ENCODE measurements around the gene CYS1.
"Not testable (repeated sequence)": the region's sequence is repeated elsewhere in the genome, so short reads cannot be mapped to it uniquely, and the experiment has no call there.

Gene CYS1

DNA sequence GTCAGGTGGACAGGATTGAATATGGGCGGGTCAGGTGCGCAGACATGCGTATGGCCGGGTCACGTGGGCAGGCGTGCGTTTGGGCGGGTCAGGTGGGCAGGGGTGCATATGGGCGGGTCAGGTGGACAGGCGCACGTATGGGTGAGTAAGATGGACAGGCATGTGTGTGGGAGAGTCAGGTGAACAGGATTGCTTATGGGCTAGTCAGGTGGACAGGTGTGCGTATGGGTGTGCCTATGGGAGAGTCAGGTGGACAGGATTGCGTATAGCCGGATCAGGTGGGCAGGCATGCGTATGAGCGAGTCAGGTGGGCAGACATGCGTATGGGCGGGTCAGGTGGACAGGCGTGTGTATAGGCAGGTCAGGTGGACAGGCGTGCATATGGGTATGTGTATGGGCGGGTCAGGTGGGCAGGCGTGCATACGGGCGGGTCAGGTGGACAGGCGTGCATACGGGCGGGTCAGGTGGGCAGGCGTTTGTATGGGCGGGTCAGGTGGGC lies 67.2 kb downstream of the CYS1 start:
- no peak for DNase-seq (ENCODE audit: low read depth, low spot score)
- POLR2A ChIA-PET, result no interaction called here
- TF ChIP-seq, protein P1, sequence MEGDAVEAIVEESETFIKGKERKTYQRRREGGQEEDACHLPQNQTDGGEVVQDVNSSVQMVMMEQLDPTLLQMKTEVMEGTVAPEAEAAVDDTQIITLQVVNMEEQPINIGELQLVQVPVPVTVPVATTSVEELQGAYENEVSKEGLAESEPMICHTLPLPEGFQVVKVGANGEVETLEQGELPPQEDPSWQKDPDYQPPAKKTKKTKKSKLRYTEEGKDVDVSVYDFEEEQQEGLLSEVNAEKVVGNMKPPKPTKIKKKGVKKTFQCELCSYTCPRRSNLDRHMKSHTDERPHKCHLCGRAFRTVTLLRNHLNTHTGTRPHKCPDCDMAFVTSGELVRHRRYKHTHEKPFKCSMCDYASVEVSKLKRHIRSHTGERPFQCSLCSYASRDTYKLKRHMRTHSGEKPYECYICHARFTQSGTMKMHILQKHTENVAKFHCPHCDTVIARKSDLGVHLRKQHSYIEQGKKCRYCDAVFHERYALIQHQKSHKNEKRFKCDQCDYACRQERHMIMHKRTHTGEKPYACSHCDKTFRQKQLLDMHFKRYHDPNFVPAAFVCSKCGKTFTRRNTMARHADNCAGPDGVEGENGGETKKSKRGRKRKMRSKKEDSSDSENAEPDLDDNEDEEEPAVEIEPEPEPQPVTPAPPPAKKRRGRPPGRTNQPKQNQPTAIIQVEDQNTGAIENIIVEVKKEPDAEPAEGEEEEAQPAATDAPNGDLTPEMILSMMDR (IDR thresholded peaks at IDR 0.05; ENCODE audit: insufficient read depth, low read length, missing control alignments), result no peak
- no peak overlapping the region for H3K4me3 ChIP-seq (ENCODE audit: low read depth, low read length)
- CTCF ChIA-PET, result no interaction called here

DNA sequence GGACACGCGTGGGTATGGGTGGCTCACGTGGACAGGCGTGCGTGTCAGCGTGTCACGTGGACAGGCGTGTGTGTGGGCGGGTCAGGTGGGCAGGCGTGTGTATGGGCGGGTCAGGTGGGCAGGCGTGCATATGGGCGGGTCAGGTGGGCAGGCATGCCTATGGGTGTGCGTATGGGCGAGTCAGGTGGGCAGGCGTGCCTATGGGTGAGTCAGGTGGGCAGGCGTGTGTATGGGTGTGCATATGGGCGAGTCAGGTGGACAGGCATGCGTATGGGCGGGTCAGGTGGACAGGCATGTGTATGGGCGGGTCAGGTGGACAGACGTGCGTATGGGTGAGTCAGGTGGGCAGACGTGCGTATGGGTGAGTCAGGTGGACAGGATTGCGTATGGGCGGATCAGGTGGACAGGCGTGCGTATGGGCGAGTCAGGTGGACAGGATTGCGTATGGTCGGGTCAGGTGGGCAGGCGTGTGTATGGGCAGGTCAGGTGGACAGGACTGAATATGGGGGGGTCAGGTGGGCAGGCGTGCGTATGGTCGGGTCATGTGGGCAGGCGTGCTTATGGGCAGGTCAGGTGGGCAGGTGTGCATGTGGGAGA lies 67.7 kb downstream of the CYS1 start:
- POLR2A ChIA-PET; H3K4me3 ChIP-seq (ENCODE audit: low read depth, low read length); DNase-seq (ENCODE audit: low read depth, low spot score); CTCF ChIA-PET: not testable (repeated sequence)

DNA sequence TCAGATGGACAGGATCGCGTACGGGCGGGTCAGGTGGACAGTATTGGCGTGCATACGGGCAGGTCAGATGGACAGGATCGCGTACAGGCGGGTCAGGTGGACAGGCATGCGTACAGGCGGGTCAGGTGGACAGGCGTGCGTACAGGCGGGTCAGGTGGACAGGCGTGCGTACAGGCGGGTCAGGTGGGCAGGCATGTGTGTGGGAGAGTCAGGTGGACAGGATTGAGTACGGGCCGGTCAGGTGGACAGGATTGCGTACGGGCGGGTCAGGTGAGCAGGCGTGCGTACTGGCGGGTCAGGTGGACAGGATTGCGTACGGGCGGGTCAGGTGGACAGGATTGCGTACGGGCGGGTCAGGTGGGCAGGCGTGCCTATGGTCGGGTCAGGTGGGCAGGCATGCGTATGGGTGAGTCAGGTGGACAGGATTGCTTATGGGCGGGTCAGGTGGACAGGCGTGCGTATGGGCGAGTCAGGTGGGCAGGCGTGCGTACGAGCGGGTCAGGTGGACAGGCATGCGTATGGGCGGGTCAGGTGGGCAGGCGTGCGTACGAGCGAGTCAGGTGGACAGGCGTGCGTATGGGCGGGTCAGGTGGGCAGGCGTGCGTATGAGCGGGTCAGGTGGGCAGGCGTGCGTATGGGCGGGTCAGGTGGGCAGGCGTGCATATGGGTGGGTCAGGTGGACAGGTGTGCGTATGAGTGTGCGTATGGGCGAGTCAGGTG lies 68.4 kb downstream of the CYS1 start:
- POLR2A ChIA-PET; CTCF ChIA-PET; DNase-seq (ENCODE audit: low read depth, low spot score); H3K4me3 ChIP-seq (ENCODE audit: low read depth, low read length): not testable (repeated sequence)

DNA sequence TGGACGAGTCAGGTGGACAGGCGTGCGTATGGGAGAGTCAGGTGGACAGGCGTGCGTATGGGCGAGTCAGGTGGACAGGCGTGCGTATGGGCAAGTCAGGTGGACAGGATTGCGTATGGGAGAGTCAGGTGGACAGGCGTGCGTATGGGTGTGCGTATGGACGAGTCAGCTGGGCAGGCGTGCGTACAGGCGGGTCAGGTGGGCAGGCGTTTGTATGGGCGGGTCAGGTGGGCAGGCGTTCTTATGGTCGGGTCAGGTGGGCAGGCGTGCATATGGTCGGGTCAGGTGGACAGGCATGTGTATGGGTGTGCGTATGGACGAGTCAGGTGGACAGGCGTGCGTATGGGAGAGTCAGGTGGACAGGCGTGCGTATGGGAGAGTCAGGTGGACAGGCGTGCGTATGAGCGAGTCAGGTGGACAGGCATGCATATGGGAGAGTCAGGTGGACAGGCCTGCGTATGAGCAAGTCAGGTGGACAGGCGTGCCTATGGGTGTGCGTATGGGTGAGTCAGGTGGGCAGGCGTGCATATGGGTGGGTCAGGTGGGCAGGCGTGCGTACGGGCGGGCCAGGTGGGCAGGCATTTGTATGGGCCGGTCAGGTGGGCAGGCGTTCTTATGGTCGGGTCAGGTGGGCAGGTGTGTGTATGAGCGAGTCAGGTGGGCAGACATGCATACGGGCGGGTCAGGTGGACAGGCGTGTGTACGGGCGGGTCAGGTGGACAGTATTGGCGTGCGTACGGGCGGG lies 69.2 kb downstream of the CYS1 start:
- DNase-seq (ENCODE audit: low read depth, low spot score); H3K4me3 ChIP-seq (ENCODE audit: low read depth, low read length); POLR2A ChIA-PET: not testable (repeated sequence)
- CTCF ChIA-PET, result interaction anchor here (1.3 kb wide), 1 partner anchor 27 kb away, joined by 3 read pairs; no protein-coding TSS in a partner anchor

DNA sequence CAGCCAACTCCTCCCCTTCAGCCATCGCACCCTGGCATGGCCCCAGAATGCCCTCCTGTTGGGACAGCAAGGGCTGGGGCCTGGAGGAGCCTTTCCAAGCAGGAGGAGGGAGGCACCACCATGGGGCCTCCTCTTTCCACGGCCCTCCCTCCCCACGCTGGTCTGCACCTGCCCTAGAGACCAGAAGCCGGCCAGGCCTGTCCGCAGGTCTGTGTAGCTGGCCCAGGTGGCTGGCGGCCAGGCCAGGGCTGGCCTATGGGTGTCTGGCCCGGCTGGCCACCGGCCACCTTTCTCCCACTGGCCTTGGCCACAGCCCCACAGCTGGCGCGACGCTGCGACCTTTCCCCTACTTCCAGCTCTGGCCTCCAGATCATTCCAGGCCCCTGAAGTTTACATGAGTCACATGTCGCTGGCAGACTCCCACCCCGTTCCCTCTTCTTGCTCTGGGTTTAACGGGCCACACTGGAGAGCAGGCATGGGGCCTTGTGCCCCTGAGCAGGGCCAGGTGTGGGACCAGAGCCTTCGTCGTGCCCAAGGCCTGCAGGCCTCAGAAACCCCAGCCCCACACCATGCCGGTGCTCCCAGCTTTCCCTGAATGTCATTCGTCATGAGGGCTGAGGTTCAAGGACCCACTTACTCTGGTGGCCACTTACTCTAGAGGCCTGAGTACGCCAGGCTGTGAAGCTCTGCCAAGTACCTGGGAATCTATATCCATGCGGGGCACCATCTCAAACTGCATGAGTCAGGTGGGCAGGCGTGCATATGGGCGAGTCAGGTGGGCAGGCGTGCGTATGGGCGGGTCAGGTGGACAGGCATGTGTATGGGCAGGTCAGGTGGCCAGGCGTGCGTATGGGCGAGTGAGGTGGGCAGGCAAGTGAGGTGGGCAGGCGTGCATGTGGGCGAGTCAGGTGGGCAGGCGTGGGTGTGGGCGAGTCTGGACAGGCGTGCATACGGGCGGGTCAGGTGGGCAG lies 70.1 kb downstream of the CYS1 start:
- TF ChIP-seq, protein P1 (IDR thresholded peaks at IDR 0.05; ENCODE audit: insufficient read depth, low read length, missing control alignments), result no peak
- POLR2A ChIA-PET, result no interaction called here
- CTCF ChIA-PET, result interaction anchor here (1.3 kb wide), 1 partner anchor 26 kb away, joined by 3 read pairs; no protein-coding TSS in a partner anchor
- H3K4me3 ChIP-seq (ENCODE audit: low read depth, low read length), result no peak overlapping the region
- no peak for DNase-seq (ENCODE audit: low read depth, low spot score)

DNA sequence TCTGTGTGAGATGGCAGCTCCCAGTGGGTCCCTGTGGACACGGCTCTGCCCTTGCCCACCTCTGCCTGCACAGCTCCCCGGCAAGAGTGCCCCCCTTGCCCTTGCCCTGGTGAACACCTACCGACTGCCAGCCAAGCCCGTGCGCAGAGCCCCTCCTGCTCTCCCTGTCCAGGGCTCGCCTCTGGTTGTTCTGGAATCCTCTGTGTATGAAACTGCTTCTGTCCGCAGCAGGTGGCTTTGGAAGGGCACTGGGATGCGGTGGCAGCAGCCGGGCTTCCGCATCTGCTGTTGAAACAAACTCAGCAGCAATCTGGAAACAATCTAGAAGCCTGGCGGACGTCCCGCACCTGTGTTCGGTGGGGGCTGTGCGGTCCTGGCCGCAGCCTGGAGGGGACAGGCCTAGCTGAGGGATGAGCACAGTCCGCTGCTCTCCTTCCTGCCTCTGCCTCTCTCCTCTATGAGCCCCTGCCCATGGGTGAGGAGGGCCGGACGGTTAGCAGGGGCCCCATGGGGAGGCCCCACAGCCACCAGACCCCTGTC lies 70.9 kb downstream of the CYS1 start:
- ChIA-PET POLR2A (interaction anchor here (1.5 kb wide), 1 partner anchor 25 kb away, joined by 4 read pairs; no protein-coding TSS in a partner anchor), CTCF (interaction anchor here (1.1 to 2.7 kb wide), 3 partner anchors 25 to 40 kb away, joined by 3 to 14 read pairs (median 4); no protein-coding TSS in a partner anchor)
- DNase-seq (ENCODE audit: low read depth, low spot score), result no peak
- H3K4me3 ChIP-seq (ENCODE audit: low read depth, low read length), result no peak overlapping the region
- TF ChIP-seq, protein P1 (IDR thresholded peaks at IDR 0.05; ENCODE audit: insufficient read depth, low read length, missing control alignments), result no peak

DNA sequence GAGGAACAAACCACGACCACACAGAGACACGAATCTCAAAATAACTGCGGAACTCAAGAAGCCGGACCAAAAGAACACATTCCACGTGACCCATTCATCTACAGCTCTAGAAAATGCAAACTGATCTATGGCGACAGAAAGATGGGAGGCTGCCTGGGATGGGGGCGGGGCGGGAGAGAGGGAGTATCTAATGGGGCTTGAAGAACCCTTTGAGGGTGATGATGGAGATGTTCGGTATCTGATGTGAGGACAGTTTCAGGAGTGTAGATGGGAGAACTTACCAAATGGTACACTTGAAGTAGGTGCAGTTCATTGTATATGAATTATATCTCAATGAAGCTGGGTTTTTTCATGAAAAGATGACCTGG lies 71.4 kb downstream of the CYS1 start:
- POLR2A ChIA-PET, result interaction anchor here (1.5 kb wide), 1 partner anchor 25 kb away, joined by 4 read pairs; no protein-coding TSS in a partner anchor
- no peak overlapping the region for H3K4me3 ChIP-seq (ENCODE audit: low read depth, low read length)
- TF ChIP-seq, protein P1 (IDR thresholded peaks at IDR 0.05; ENCODE audit: insufficient read depth, low read length, missing control alignments), result no peak
- CTCF ChIA-PET, result interaction anchor here (0.8 to 2.7 kb wide), 6 partner anchors 8 to 239 kb away, joined by 3 to 14 read pairs (median 4); no protein-coding TSS in a partner anchor
- DNase-seq (ENCODE audit: low read depth, low spot score), result no peak

Data from AG04449 (cell line).